ENCODE results near the gene HOXD13.

DNA sequence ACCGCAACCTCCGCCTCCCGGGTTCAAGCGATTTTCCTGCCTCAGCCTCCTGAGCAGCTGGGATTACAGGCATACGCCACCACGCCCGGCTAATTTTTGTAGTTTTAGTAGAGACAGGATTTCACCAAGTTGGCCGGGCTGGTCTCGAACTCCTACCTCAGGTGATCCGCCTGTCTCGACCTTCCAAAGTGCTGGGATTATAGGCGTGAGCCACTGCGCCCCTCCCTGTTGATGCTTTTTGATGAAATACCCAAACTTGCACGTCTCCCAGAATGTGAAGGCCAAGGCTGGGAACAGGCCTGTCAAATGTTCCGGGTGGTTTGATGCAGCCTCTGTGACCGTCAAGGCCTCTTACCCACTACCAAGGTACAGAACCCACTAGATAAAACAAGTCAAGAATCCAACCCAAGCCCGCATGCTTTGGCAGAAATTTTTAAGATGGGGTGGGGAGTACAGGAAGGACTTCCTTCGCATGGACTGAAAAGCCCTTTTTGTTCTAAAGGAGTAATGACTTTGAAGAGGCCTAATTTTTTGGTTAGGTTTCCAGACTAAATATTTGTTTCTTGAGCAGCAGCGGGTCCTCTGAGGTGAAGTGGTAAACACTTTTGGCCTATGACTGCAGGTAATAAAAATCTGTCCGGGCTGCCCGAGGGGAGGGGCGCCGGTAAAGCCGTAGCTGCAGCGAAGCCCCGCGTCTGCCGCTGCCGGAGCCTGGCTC is 5.0 kb upstream of the HOXD13 start:
- TF ChIP-seq, protein P1, sequence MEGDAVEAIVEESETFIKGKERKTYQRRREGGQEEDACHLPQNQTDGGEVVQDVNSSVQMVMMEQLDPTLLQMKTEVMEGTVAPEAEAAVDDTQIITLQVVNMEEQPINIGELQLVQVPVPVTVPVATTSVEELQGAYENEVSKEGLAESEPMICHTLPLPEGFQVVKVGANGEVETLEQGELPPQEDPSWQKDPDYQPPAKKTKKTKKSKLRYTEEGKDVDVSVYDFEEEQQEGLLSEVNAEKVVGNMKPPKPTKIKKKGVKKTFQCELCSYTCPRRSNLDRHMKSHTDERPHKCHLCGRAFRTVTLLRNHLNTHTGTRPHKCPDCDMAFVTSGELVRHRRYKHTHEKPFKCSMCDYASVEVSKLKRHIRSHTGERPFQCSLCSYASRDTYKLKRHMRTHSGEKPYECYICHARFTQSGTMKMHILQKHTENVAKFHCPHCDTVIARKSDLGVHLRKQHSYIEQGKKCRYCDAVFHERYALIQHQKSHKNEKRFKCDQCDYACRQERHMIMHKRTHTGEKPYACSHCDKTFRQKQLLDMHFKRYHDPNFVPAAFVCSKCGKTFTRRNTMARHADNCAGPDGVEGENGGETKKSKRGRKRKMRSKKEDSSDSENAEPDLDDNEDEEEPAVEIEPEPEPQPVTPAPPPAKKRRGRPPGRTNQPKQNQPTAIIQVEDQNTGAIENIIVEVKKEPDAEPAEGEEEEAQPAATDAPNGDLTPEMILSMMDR (IDR thresholded peaks at IDR 0.05) = no peak
- TF ChIP-seq RNF2 (IDR thresholded peaks at IDR 0.05; ENCODE audit: borderline replicate concordance, low read depth) (no peak), HDAC2 (IDR thresholded peaks at IDR 0.05) (no peak), RFX5 (IDR thresholded peaks at IDR 0.05) (no peak), POLR2A (IDR thresholded peaks at IDR 0.05; ENCODE audit: low read length) (no peak), MAFK (IDR thresholded peaks at IDR 0.05; ENCODE audit: partially characterized antibody) (no peak), EHF (CRISPR knock-in tag; IDR thresholded peaks at IDR 0.05) (no peak), EP300 (IDR thresholded peaks at IDR 0.05) (no peak)
- TF ChIP-seq, protein P2, sequence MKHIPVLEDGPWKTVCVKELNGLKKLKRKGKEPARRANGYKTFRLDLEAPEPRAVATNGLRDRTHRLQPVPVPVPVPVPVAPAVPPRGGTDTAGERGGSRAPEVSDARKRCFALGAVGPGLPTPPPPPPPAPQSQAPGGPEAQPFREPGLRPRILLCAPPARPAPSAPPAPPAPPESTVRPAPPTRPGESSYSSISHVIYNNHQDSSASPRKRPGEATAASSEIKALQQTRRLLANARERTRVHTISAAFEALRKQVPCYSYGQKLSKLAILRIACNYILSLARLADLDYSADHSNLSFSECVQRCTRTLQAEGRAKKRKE (CRISPR knock-in tag; IDR thresholded peaks at IDR 0.05; ENCODE audit: low read depth) = no peak
- TF ChIP-seq, protein P3, sequence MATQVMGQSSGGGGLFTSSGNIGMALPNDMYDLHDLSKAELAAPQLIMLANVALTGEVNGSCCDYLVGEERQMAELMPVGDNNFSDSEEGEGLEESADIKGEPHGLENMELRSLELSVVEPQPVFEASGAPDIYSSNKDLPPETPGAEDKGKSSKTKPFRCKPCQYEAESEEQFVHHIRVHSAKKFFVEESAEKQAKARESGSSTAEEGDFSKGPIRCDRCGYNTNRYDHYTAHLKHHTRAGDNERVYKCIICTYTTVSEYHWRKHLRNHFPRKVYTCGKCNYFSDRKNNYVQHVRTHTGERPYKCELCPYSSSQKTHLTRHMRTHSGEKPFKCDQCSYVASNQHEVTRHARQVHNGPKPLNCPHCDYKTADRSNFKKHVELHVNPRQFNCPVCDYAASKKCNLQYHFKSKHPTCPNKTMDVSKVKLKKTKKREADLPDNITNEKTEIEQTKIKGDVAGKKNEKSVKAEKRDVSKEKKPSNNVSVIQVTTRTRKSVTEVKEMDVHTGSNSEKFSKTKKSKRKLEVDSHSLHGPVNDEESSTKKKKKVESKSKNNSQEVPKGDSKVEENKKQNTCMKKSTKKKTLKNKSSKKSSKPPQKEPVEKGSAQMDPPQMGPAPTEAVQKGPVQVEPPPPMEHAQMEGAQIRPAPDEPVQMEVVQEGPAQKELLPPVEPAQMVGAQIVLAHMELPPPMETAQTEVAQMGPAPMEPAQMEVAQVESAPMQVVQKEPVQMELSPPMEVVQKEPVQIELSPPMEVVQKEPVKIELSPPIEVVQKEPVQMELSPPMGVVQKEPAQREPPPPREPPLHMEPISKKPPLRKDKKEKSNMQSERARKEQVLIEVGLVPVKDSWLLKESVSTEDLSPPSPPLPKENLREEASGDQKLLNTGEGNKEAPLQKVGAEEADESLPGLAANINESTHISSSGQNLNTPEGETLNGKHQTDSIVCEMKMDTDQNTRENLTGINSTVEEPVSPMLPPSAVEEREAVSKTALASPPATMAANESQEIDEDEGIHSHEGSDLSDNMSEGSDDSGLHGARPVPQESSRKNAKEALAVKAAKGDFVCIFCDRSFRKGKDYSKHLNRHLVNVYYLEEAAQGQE (IDR thresholded peaks at IDR 0.05) = no peak

Data from A549 (cell line).